ENCODE results near the gene TEAD4. TPM values are rescaled to one million over a fixed set of nuclear protein-coding genes. Genes with fewer than 3 reads are reported as not detected.

Gene TEAD4
- total and polyA plus RNA-seq, 9 donors, result 35.5 to 103 (median 86.2) TPM

- H3K27me3 ChIP-seq (ENCODE audit: control insufficient read depth, insufficient read depth, low read length), result peaks cover 2% of the 10 kb centered on the region
- H3K4me3 ChIP-seq (ENCODE audit: low read length), result no peak overlapping the region
- H3K36me3 ChIP-seq (ENCODE audit: control insufficient read depth, insufficient read depth, low read length), result peaks cover 5% of the 10 kb centered on the region
- peak overlapping the region; percentile 65 for H3K27ac ChIP-seq (ENCODE audit: low read length)
- H3K9me3 ChIP-seq (replicated peaks; ENCODE audit: control insufficient read depth, low read depth, low read length), result no peaks in the 10 kb centered on the region
- WGBS (ENCODE audit: insufficient coverage), result 66% methylated on average over 11 of the region's 12 CpGs
- peaks cover 60% of the 10 kb centered on the region for H3K4me1 ChIP-seq (ENCODE audit: control insufficient read depth, insufficient read depth, low read length)
- peak; percentile 37 for DNase-seq
Observed at GRCh38 chr12:3084742-3085141, 125.5 kb downstream of the TEAD4 start.

GRCh38 chr12:3085341-3086139 is 126.3 kb downstream of the TEAD4 start:
- no peaks in the 10 kb centered on the region for H3K9me3 ChIP-seq (replicated peaks; ENCODE audit: control insufficient read depth, low read depth, low read length)
- 76% methylated on average over 11 of the region's 19 CpGs for WGBS (ENCODE audit: insufficient coverage)
- peaks cover 2% of the 10 kb centered on the region for H3K27me3 ChIP-seq (ENCODE audit: control insufficient read depth, insufficient read depth, low read length)
- no peak for DNase-seq
- no peak overlapping the region for H3K27ac ChIP-seq (ENCODE audit: low read length)
- no peak overlapping the region for H3K4me3 ChIP-seq (ENCODE audit: low read length)
- H3K4me1 ChIP-seq (ENCODE audit: control insufficient read depth, insufficient read depth, low read length), result peaks cover 61% of the 10 kb centered on the region
- H3K36me3 ChIP-seq (ENCODE audit: control insufficient read depth, insufficient read depth, low read length), result peaks cover 5% of the 10 kb centered on the region

- no peaks in the 10 kb centered on the region for H3K9me3 ChIP-seq (replicated peaks; ENCODE audit: control insufficient read depth, low read depth, low read length)
- WGBS (ENCODE audit: insufficient coverage), result 83% methylated on average over 1 of the region's 4 CpGs
Observed at GRCh38 chr12:3086211-3086610, 127.0 kb downstream of the TEAD4 start.

GRCh38 chr12:3086729-3087323 is 127.6 kb downstream of the TEAD4 start:
- H3K36me3 ChIP-seq (ENCODE audit: control insufficient read depth, insufficient read depth, low read length), result peaks cover 5% of the 10 kb centered on the region
- H3K27me3 ChIP-seq (ENCODE audit: control insufficient read depth, insufficient read depth, low read length), result peaks cover 2% of the 10 kb centered on the region
- H3K4me3 ChIP-seq (ENCODE audit: low read length), result no peak overlapping the region
- no peak for DNase-seq
- H3K4me1 ChIP-seq (ENCODE audit: control insufficient read depth, insufficient read depth, low read length), result peaks cover 63% of the 10 kb centered on the region
- WGBS (ENCODE audit: insufficient coverage), result 89% methylated on average over 6 of the region's 9 CpGs
- H3K27ac ChIP-seq (ENCODE audit: low read length), result no peak overlapping the region
- no peaks in the 10 kb centered on the region for H3K9me3 ChIP-seq (replicated peaks; ENCODE audit: control insufficient read depth, low read depth, low read length)

More at GRCh38 chr12:3086211-3086610, 127.0 kb downstream of the TEAD4 start:
- Histone ChIP-seq H3K4me3 (ENCODE audit: low read length) (no peak overlapping the region), H3K27ac (ENCODE audit: low read length) (no peak overlapping the region), H3K4me1 (ENCODE audit: control insufficient read depth, insufficient read depth, low read length) (peaks cover 60% of the 10 kb centered on the region), H3K27me3 (ENCODE audit: control insufficient read depth, insufficient read depth, low read length) (peaks cover 2% of the 10 kb centered on the region), H3K36me3 (ENCODE audit: control insufficient read depth, insufficient read depth, low read length) (peaks cover 5% of the 10 kb centered on the region)
- no peak for DNase-seq

GRCh38 chr12:3087758-3088650 is 128.8 kb downstream of the TEAD4 start:
- WGBS (ENCODE audit: insufficient coverage), result 58% methylated on average over 11 of the region's 11 CpGs
- H3K9me3 ChIP-seq (replicated peaks; ENCODE audit: control insufficient read depth, low read depth, low read length), result no peaks in the 10 kb centered on the region
- peaks cover 68% of the 10 kb centered on the region for H3K4me1 ChIP-seq (ENCODE audit: control insufficient read depth, insufficient read depth, low read length)
- H3K27ac ChIP-seq (ENCODE audit: low read length), result no peak overlapping the region
- peaks cover 2% of the 10 kb centered on the region for H3K27me3 ChIP-seq (ENCODE audit: control insufficient read depth, insufficient read depth, low read length)
- peak; percentile 74 for DNase-seq
- H3K4me3 ChIP-seq (ENCODE audit: low read length), result no peak overlapping the region
- peaks cover 5% of the 10 kb centered on the region for H3K36me3 ChIP-seq (ENCODE audit: control insufficient read depth, insufficient read depth, low read length)

- 100% methylated on average over 1 of the region's 5 CpGs for WGBS (ENCODE audit: insufficient coverage)
- Histone ChIP-seq H3K4me3 (ENCODE audit: low read length) (no peak overlapping the region), H3K36me3 (ENCODE audit: control insufficient read depth, insufficient read depth, low read length) (peaks cover 2% of the 10 kb centered on the region), H3K4me1 (ENCODE audit: control insufficient read depth, insufficient read depth, low read length) (peaks cover 54% of the 10 kb centered on the region), H3K27me3 (ENCODE audit: control insufficient read depth, insufficient read depth, low read length) (no peaks in the 10 kb centered on the region), H3K9me3 (replicated peaks; ENCODE audit: control insufficient read depth, low read depth, low read length) (no peaks in the 10 kb centered on the region), H3K27ac (ENCODE audit: low read length) (no peak overlapping the region)
- no peak for DNase-seq
Observed at GRCh38 chr12:3089588-3089987, 130.4 kb downstream of the TEAD4 start.

Other genes with a start within 250 kb of the TEAD4 start
- gene FKBP4, start 164.4 kb upstream of the TEAD4 start, total RNA-seq, result 25.1 TPM
- 10 to 100 TPM; 41.6 to 55.8 (median 45.7) TPM for gene FKBP4, start 164.4 kb upstream of the TEAD4 start, polyA plus RNA-seq (ENCODE audit: insufficient read depth in 1 of 8, insufficient read length in 8 of 8, low replicate concordance in 1 of 8)
- 26.5 TPM for gene ITFG2, start 146.7 kb upstream of the TEAD4 start, total RNA-seq
- 10 to 100 TPM; 25.3 to 38.0 (median 31.9) TPM for gene ITFG2, start 146.7 kb upstream of the TEAD4 start, polyA plus RNA-seq (ENCODE audit: insufficient read depth in 1 of 8, insufficient read length in 8 of 8, low replicate concordance in 1 of 8)
- 2.3 TPM for gene NRIP2, start 124.4 kb upstream of the TEAD4 start, total RNA-seq
- 1 to 10 TPM; 5.0 to 6.6 (median 5.8) TPM for gene NRIP2, start 124.4 kb upstream of the TEAD4 start, polyA plus RNA-seq (ENCODE audit: insufficient read depth in 1 of 8, insufficient read length in 8 of 8, low replicate concordance in 1 of 8)
- gene TEX52, start 102.4 kb upstream of the TEAD4 start, total RNA-seq, result not detected
- 1 to 10 TPM in 3 of 8 donors, under 1 TPM in 5; 0.19 to 1.3 (median 0.58) TPM for gene TEX52, start 102.4 kb upstream of the TEAD4 start, polyA plus RNA-seq (ENCODE audit: insufficient read depth in 1 of 8, insufficient read length in 8 of 8, low replicate concordance in 1 of 8)
- 6.5 TPM for gene FOXM1, start 82.2 kb upstream of the TEAD4 start, total RNA-seq
- 10 to 100 TPM; 15.8 to 29.4 (median 22.7) TPM for gene FOXM1, start 82.2 kb upstream of the TEAD4 start, polyA plus RNA-seq (ENCODE audit: insufficient read depth in 1 of 8, insufficient read length in 8 of 8, low replicate concordance in 1 of 8)
- gene RHNO1, start 82.2 kb upstream of the TEAD4 start, total RNA-seq, result 17.8 TPM
- 10 to 100 TPM; 18.3 to 28.3 (median 25.3) TPM for gene RHNO1, start 82.2 kb upstream of the TEAD4 start, polyA plus RNA-seq (ENCODE audit: insufficient read depth in 1 of 8, insufficient read length in 8 of 8, low replicate concordance in 1 of 8)
- gene TULP3, start 68.5 kb upstream of the TEAD4 start, total RNA-seq, result 21.9 TPM
- 10 to 100 TPM; 20.8 to 31.3 (median 28.4) TPM for gene TULP3, start 68.5 kb upstream of the TEAD4 start, polyA plus RNA-seq (ENCODE audit: insufficient read depth in 1 of 8, insufficient read length in 8 of 8, low replicate concordance in 1 of 8)
- 56.6 TPM for gene TSPAN9, start 118.0 kb downstream of the TEAD4 start, total RNA-seq
- 100 to 1,000 TPM in 7 of 8 donors, 10 to 100 TPM in 1; 92.7 to 142 (median 118) TPM for gene TSPAN9, start 118.0 kb downstream of the TEAD4 start, polyA plus RNA-seq (ENCODE audit: insufficient read depth in 1 of 8, insufficient read length in 8 of 8, low replicate concordance in 1 of 8)

Measured in muscle of leg (tissue), 11 donors.